ENCODE data around the gene NMRAL1.

- TF ChIP-seq CTCF (IDR thresholded peaks at IDR 0.05; ENCODE audit: insufficient read depth, low read depth, low read length) (no peak), EZH2 (IDR thresholded peaks at IDR 0.05; ENCODE audit: insufficient read depth, low read length) (no peak)
These were observed 41.2 kb downstream of the NMRAL1 start for GRCh38 chr16:4433228-4433627.

Measured in astrocyte (in vitro differentiated cells and primary cell).